Measurements from ENCODE around the gene SART3. TPM values are rescaled to one million over a fixed set of nuclear protein-coding genes. Genes with fewer than 3 reads are reported as not detected.

Gene SART3
- total and polyA plus RNA-seq, 2 of the 8 experiments (the other 6 are each of a cell fraction or from before 2014, with no cell fraction given): 16.0 to 103 TPM

DNA sequence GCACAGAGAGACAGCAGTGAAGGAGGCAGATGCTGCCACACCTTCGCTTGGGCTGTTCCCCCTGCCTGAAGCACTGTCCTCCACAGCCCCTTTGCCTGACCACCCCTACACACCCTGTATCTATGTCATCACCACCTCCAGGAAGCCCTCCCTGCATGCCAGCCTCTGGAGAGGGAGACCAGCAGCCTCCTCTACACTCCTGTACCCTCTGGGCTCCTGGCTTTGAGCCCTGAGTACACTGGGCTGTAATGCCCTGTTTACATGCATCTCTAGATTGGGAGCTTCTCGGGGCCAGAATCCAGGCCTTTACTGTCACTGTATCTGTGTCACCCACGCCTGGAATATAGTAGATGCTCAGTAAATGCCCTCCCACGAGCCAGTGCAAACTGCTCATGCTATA, 42.8 kb upstream of the SART3 start (continued):
- no peak for TF ChIP-seq SIN3A (conservative IDR thresholded peaks at IDR 0.05 in 1 of 2, IDR thresholded peaks at IDR 0.05 in 1 of 2; ENCODE audit: low read depth in 1 of 2, low read length in 2 of 2)
- no peak for TF ChIP-seq HDAC2 (IDR thresholded peaks at IDR 0.05; ENCODE audit: borderline replicate concordance in 1 of 2, low read depth in 2 of 2, low read length in 2 of 2)

All from H1 (cell line).